OCI-M1 (cell line): ENCODE results near the gene LRRC36.

Experiments
- DNase-seq: peaks from one replicate; lab custom pipeline; 2025; lab: John Stamatoyannopoulos, UW

The LRRC36 gene

GRCh38 chr16:67326472-67327309 is at the start of gene LRRC36, which contains the start of gene KCTD19:
TSS of gene LRRC36 (plus strand) at chr16:67326815. CDS start at chr16:67326863, 48 bp downstream.
TSS of gene KCTD19 (minus strand) at chr16:67326741. CDS start at chr16:67326707, 34 bp downstream.
- DNase-seq: peak; percentile 25

GRCh38 chr16:67277294-67277998 is 49.2 kb upstream of the LRRC36 start:
- peak; percentile 15 for DNase-seq

- DNase-seq: no peak
Measured at GRCh38 chr16:67277999-67278772, 48.4 kb upstream of the LRRC36 start.

GRCh38 chr16:67278773-67279295 is 47.8 kb upstream of the LRRC36 start:
- peak; percentile 32 for DNase-seq

GRCh38 chr16:67279296-67280089 is 47.1 kb upstream of the LRRC36 start, which contains the start of gene PLEKHG4:
TSS of gene PLEKHG4 (plus strand) at chr16:67279532. CDS start at chr16:67280045, 513 bp downstream.
- peak; percentile 68 for DNase-seq

- DNase-seq: no peak
Measured at GRCh38 chr16:67280090-67281015, 46.3 kb upstream of the LRRC36 start.

GRCh38 chr16:67281536-67282446 is 44.8 kb upstream of the LRRC36 start:
- no peak for DNase-seq

- DNase-seq: no peak
Measured at GRCh38 chr16:67282447-67282805, 44.2 kb upstream of the LRRC36 start.

GRCh38 chr16:67283039-67283825 is 43.4 kb upstream of the LRRC36 start:
- no peak for DNase-seq

- no peak for DNase-seq
Measured at GRCh38 chr16:67283826-67284555, 42.6 kb upstream of the LRRC36 start.

- peak; percentile 48 for DNase-seq
Measured at GRCh38 chr16:67284699-67285646, 41.6 kb upstream of the LRRC36 start.

GRCh38 chr16:67286441-67287235 is 40.0 kb upstream of the LRRC36 start:
- DNase-seq: no peak

GRCh38 chr16:67287960-67288359 is 38.7 kb upstream of the LRRC36 start:
- no peak for DNase-seq

GRCh38 chr16:67291461-67291860 is 35.2 kb upstream of the LRRC36 start:
- DNase-seq: no peak

- no peak for DNase-seq
Measured at GRCh38 chr16:67294171-67294757, 32.4 kb upstream of the LRRC36 start.
